Right kidney (tissue), 1 donor: Measurements from ENCODE around the gene FHIT.
"Not testable (repeated sequence)": the region's sequence is repeated elsewhere in the genome, so short reads cannot be mapped to it uniquely, and the experiment has no call there.

Experiments
- DNase-seq: peaks from one replicate; pipeline ENCODE4 v3.0.0-alpha.2; 2016

FHIT gene

GRCh38 chr3:60919296-60919695 lies 332.0 kb downstream of the FHIT start:
- DNase-seq = no peak

DNA sequence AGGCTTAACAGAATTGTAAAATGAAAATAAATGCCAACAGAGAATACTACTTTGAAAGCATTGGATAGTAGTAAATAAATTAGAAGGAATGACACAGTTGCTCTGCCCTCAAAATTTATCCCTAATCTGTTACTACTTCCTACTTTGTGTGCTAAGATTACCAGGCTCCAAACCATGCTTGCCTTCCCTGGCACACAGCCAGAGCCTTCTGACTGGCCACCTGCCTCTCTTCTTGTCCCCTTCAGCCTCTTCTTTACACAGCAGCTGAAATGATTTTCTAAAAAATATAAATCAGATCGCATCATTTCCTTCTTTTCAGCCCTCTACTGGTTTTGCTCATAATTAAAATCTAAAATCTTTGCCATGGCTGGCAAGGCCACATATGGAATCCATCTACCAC lies 334.1 kb downstream of the FHIT start:
- DNase-seq = no peak

- DNase-seq = no peak
These were observed 334.7 kb downstream of the FHIT start for GRCh38 chr3:60916546-60916945.

GRCh38 chr3:60913474-60913873 lies 337.8 kb downstream of the FHIT start:
- DNase-seq = no peak

DNA sequence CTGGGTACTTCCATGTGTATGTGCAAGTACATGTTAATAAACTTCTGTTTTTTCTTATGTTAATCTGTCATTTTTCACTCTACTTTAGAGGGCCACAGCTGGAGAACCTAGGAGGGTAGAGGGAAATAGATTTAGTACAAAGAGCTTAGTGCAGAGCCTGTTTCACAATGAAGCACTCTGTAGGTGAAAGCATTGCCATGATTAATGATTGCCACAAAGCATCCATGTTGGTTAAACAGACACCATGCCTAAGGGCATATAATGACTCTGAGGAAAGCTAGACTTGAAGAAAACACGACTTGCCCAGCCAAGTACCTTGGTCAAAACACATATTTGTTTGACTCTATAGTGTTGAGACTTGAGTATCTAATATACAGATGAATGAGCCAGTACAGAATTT lies 338.4 kb downstream of the FHIT start:
- DNase-seq = no peak

DNA sequence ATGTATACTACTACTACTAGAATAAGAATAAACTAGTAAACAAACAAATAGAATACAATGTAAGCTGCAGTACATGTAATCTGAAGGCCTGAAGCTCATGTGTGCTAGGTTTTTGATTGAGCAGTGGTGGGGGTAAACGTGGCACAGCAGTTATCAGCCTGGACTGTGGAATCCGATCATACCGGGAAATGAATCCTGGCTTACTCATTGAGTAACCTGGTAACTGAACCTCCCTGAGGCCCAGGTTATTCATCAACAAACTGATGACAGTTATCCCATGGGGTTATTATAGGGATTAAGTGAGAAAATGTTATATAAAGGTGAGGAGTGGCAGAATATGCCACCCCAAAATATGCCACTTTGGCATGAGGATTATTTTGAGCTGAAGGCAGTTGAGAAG lies 339.1 kb downstream of the FHIT start:
- DNase-seq = no peak

DNA sequence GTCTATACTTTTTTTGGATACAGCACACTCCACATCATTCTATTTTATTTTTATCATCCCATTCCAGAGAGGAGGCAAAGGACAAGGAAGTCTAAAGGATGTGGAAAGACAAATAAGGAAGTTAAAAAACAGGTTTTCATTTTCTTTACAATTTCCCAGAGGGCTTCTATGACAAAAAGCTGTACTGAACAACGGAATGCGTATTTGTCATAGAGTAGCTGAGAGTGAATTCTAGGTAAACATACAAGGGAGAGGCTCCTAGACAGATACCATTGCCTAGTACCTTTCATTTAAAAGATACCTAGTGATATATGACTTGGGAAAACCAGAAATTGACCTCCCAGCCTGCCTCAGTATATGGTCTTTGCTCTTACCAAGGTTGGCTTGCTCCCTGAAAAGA lies 341.7 kb downstream of the FHIT start:
- no peak for DNase-seq

GRCh38 chr3:60906283-60906682 lies 345.0 kb downstream of the FHIT start:
- no peak for DNase-seq

- DNase-seq = no peak
These were observed 352.9 kb downstream of the FHIT start for GRCh38 chr3:60898321-60898720.

GRCh38 chr3:60893946-60894345 lies 357.3 kb downstream of the FHIT start:
- no peak for DNase-seq

GRCh38 chr3:60890226-60890625 lies 361.0 kb downstream of the FHIT start:
- DNase-seq = no peak

- not testable (repeated sequence) for DNase-seq
These were observed 362.3 kb downstream of the FHIT start for GRCh38 chr3:60888952-60889351.

DNA sequence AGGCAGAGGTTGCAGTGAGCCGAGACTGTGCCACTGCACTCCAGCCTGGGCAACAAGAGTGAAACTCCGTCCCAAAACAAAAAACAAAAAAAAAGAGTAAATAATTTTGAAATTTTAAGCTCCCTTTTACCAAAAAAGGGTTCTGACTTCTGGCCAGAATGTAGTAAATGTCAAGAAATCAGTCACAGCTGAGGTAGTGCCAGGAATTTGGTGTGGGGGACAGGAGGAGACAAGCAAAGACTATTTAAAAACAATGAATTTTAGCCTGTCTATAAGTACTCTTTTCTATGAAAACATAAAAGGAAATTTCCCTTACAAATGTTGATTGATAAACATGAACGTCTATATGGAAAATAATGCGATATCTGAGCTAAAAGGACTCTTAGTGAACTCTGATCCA lies 363.7 kb downstream of the FHIT start:
- no peak for DNase-seq

DNA sequence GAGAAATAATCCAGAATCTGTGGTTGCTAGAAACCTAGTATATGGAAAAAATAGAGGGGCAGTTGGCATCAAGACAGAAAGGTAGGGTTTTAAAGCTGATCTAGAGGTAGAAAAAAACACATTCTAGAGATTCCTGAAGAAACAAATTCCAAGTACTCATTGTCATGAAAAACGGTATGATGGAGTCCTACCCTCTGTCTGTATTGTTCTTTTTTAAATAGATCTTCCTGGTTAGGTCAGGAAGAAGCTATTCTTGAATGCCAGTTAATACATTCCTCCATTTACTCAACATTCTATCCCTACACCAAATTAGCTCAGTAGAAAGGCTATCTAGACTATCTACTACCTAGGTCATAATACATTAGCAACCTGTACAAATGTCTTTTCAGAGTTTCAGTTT lies 364.7 kb downstream of the FHIT start:
- no peak for DNase-seq

DNA sequence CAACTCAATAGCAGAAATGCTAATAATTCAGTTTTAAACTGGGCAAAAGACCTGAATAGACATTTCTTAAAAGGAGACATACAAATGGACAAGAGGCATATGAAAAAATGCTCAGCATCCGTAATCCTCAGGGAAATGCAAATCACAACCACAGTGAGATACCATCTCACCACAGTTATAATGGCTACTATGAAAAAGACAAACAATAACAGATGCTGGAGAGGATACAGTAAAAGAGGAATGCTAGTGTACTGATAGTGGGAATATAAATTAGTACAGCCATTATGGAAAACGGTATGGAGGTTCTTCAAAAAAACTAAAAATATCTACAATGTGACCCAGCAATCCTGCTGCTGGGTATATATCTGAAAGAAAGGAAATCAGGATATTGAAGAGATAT lies 367.2 kb downstream of the FHIT start:
- no peak for DNase-seq

DNA sequence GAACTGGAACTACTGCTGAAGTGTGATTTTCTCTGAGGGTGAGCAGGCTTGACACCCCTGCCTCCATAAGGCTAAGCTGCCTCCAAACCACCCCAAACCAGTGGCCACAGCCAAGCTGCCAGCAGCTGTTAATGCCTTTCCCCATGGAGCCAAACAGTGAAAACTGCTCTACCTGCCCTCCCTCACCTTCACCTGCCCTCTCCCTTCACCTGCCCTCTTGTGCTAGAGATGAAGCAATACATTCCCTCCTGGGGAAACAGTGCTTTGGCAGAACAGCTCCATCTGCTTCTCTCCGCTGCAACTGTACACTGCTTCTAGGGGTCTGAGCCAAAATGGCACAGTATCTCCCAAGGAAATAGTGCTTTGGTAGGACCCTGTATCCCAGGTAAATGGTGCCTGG lies 374.1 kb downstream of the FHIT start:
- DNase-seq = no peak

DNA sequence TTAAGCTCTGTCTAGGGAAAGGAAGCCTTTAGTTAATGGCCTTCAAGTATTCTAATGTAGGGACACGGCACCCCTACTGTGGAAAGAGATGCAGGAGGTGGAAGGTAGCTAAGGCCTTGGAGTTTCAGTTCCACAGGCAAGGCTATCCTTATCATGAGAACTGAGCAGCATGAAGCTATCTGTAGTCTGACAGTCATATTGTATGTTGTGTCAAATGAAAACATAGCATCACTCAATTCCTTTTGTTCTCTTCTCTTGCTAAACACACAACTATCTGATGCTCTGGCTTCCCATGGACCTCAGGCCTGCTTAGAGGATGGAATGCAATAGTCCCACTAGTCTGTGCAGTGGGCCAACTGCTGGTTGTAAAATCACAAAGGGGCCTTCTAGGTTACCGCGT lies 380.9 kb downstream of the FHIT start:
- no peak for DNase-seq

GRCh38 chr3:60867200-60867599 lies 384.1 kb downstream of the FHIT start:
- DNase-seq = no peak

- DNase-seq = no peak
These were observed 394.8 kb downstream of the FHIT start for GRCh38 chr3:60856257-60857046.

DNA sequence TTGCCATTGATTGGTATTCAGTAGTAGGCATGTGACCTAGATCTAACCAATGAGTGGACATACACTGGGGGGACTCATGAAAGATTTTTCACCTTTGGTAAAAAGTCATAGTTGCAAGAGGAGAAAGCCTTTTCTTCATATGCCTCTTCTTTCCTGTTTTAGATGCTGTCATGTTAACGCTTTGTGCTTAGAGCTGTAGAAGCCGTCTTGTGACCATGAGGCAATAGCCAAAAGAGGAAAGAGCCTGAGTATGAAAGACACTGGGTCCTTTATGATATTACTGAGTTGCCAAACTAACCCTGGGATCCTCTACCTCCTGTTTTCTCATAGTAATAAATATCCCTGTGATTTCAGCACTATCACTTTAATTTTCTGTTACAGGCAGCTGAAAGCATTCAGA lies 396.0 kb downstream of the FHIT start:
- DNase-seq = no peak

DNA sequence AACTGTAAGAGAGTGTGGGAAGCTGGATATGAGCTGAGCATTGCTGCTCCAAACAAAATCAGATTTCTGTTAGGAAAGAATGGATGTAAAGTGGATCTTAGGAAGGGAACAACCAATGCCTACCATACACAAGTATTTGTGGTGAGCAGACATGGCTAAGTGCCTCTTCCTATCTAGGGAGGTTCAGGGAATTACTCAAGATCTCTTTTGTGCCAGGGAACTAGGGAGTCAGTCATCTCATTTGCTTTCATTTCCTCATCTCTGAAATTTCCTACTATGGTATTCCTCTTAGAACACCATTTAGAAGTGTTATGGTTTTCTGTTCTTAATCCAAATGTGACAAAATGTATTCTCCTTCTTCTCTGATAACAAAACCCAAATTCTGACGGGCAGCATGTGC lies 396.5 kb downstream of the FHIT start:
- no peak for DNase-seq

DNA sequence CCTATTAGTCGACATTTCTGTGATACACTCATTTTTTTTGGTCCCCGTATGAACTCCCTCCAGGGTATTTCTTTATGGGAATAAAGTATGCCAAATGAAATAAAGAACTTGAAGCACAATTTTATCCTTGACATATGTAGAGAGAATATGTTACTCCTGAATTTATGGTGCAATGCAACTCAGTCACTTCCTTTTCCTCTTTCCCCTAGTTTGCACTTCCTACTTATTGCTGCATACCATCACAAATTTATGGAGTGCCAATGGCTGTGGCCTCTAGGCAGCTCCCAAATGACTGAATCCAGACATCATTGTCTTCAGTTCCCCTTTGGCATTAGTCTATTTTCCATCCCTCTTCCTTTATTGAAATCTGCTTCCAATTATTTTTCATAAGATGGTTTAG lies 403.5 kb downstream of the FHIT start:
- DNase-seq = no peak

DNA sequence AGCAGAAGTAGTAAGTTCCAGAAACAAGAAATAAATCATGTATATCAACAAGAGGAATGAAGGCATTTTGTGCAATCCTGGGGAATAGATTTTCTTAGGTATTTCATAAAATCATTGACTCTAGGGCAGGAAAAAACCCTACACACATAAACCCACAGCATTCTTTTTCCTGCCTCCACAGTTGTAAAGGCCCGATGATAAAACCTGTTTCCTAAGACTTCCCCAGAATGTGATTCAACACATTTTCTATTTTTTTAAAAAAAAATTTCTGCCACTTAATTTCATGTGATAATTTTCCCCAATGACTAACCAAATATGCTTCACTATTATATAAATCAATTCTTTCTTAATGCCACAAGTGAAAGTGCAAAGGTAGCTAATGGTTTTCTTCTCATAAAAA lies 407.0 kb downstream of the FHIT start:
- no peak for DNase-seq

- no peak for DNase-seq
These were observed 409.9 kb downstream of the FHIT start for GRCh38 chr3:60841355-60841754.

GRCh38 chr3:60839246-60839645 lies 412.0 kb downstream of the FHIT start:
- DNase-seq = no peak
